ENCODE results near the gene ORMDL1.

Gene ORMDL1

GRCh38 chr2:189783927-189784867, at the start of gene ORMDL1, which contains the start of gene PMS1:
ORMDL1 (minus strand) TSS chr2:189784339; CDS start chr2:189782595, 1,744 bp downstream.
PMS1 (plus strand) TSS chr2:189784450; CDS start chr2:189791810, 7,360 bp downstream.
- peak; percentile 96 for DNase-seq

- DNase-seq, result no peak
These were observed 46.4 kb upstream of the ORMDL1 start for GRCh38 chr2:189830510-189830909.

GRCh38 chr2:189829102-189829833, 45.1 kb upstream of the ORMDL1 start:
- DNase-seq, result no peak

GRCh38 chr2:189826039-189826438, 41.9 kb upstream of the ORMDL1 start:
- DNase-seq, result no peak

- DNase-seq, result no peak
These were observed 40.7 kb upstream of the ORMDL1 start for GRCh38 chr2:189824694-189825396.

- DNase-seq, result peak; percentile 63
These were observed 38.0 kb upstream of the ORMDL1 start for GRCh38 chr2:189821953-189822748.

GRCh38 chr2:189819297-189819704, 35.2 kb upstream of the ORMDL1 start:
- DNase-seq, result peak; percentile 90

- DNase-seq, result no peak
These were observed 34.3 kb upstream of the ORMDL1 start for GRCh38 chr2:189818249-189819038.

GRCh38 chr2:189803431-189803830, 19.3 kb upstream of the ORMDL1 start:
- no peak for DNase-seq

- no peak for DNase-seq
These were observed 18.3 kb upstream of the ORMDL1 start for GRCh38 chr2:189802396-189802912.

GRCh38 chr2:189799531-189799930, 15.4 kb upstream of the ORMDL1 start:
- peak; percentile 82 for DNase-seq

GRCh38 chr2:189799030-189799331, 14.8 kb upstream of the ORMDL1 start:
- DNase-seq, result no peak

- DNase-seq, result peak; percentile 80
These were observed 14.3 kb upstream of the ORMDL1 start for GRCh38 chr2:189798312-189799029.

- DNase-seq, result no peak
These were observed 13.8 kb upstream of the ORMDL1 start for GRCh38 chr2:189797902-189798301.

GRCh38 chr2:189794310-189794709, 10.2 kb upstream of the ORMDL1 start:
- no peak for DNase-seq

- no peak for DNase-seq
These were observed 7.4 kb upstream of the ORMDL1 start for GRCh38 chr2:189791338-189792042.

GRCh38 chr2:189783451-189783926, 650 bp downstream of the ORMDL1 start:
- peak; percentile 62 for DNase-seq

- peak; percentile 69 for DNase-seq
These were observed 1.9 kb downstream of the ORMDL1 start for GRCh38 chr2:189782221-189782671.

- no peak for DNase-seq
These were observed 11.9 kb downstream of the ORMDL1 start for GRCh38 chr2:189772212-189772611.

Measured in HCEC 1CT (cell line).